Uterus (tissue), 4 donors: ENCODE results near the gene ATF1. TPM values are rescaled to one million over a fixed set of nuclear protein-coding genes. Genes with fewer than 3 reads are reported as not detected.
A peak's percentile ranks its signal among the peaks of the same experiment; 100 is the strongest.

Experiments
- DNase-seq, 2 donors: peaks; one replicate each; pipeline ENCODE4 v3.0.0-alpha.2; 2019 to 2020
- H3K27ac ChIP-seq, 2 donors: fragments of 200-600 bp; sonication (generic); 1 replicate in 1 of 2; 2 replicates in 1 of 2; pipeline ENCODE4 v1.5.1; 2016 to 2018
- H3K27me3 ChIP-seq, 2 donors: fragments of 200-600 bp; sonication (generic); one replicate each; pipeline ENCODE4 v1.5.1; 2018 to 2019; ENCODE audit warnings: control low read depth in 1 of 2
- H3K36me3 ChIP-seq, 2 donors: fragments of 200-600 bp; sonication (generic); one replicate each; pipeline ENCODE4 v1.5.1; 2019; ENCODE audit warnings: control low read depth in 1 of 2
- H3K4me1 ChIP-seq, 2 donors: fragments of 200-600 bp; sonication (generic); one replicate each; pipeline ENCODE4 v1.5.1; 2018 to 2019; ENCODE audit warnings: control low read depth in 1 of 2
- H3K4me3 ChIP-seq, 2 donors: fragments of 200-600 bp; sonication (generic); 1 replicate in 1 of 2; 2 replicates in 1 of 2; pipeline ENCODE4 v1.5.1; 2018 to 2019; ENCODE audit warnings: mild to moderate bottlenecking in 1 of 2
- H3K9me3 ChIP-seq, 2 donors: fragments of 200-600 bp; sonication (generic); one replicate each; pipeline ENCODE4 v1.5.1; 2019; ENCODE audit warnings: control low read depth in 1 of 2
- POLR2A ChIP-seq, 2 donors: fragments of 450-650 bp; IDR thresholded peaks; one replicate each; pipeline ENCODE4 v1.6.1; 2016; ENCODE audit warnings: antibody characterized with exemption in 2 of 2, mild to moderate bottlenecking in 1 of 2, moderate library complexity in 1 of 2
- intact Hi-C: fragments of 100-400 bp; cut with DNase I; formaldehyde crosslinking; loops from one replicate; pipeline ENCODE4 v1.15.1; 2023; ENCODE audit warnings: low total_unique reads
- total RNA-seq, 4 donors: library from RNA; depleted of rRNA in 3 of 4; stranded (reverse); fragments of >200 nt in 3 of 4; gene quantifications; one replicate each; pipeline versions ENCODE4 v1.1.0 to v1.2.4, GENCODE V29; 2014 to 2023
- TF ChIP-seq, protein P1 (sequence below), 4 experiments: fragments of 200-600 bp in 2 of 4; fragments of 450-650 bp in 2 of 4; sonication (generic) in 2 of 4; IDR thresholded peaks; one replicate each; pipeline ENCODE4 v1.5.1; 2016 to 2019; ENCODE audit warnings: antibody characterized with exemption in 4 of 4, mild to moderate bottlenecking in 2 of 4, moderate library complexity in 1 of 4
- donor health status: DM: yes; HTN: yes; CAD: no.

ATF1 gene
- total RNA-seq, 4 donors from 2014 or later, result 3.8 to 54.2 (median 40.0) TPM

DNA sequence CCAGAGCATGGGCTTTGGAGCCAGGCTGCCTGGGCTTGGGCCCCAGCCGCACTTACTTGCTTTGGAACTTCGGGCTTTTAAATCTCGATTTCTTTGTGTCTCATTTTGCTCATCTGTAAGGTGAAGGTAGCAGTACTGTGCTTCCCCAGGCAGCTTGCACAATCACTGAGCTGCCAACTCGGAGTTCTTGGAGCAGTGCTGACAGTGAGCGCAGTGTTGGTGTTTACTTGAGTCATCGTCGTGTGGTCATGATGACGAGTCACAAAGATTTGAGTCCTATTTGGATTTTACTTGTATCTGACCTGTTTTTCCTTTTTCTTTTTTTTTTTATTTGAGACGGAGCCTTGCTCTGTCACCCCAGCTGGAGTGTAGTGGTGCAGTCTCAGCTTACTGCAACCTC, 31.3 kb upstream of the ATF1 start:
- Histone ChIP-seq H3K27me3 (no peaks in the 10 kb centered on the region), H3K4me1 (no peaks in the 10 kb centered on the region), H3K36me3 (no peaks in the 10 kb centered on the region), H3K4me3 (no peak overlapping the region), H3K27ac (no peak overlapping the region), H3K9me3 (no peaks in the 10 kb centered on the region)
- TF ChIP-seq, protein P1, sequence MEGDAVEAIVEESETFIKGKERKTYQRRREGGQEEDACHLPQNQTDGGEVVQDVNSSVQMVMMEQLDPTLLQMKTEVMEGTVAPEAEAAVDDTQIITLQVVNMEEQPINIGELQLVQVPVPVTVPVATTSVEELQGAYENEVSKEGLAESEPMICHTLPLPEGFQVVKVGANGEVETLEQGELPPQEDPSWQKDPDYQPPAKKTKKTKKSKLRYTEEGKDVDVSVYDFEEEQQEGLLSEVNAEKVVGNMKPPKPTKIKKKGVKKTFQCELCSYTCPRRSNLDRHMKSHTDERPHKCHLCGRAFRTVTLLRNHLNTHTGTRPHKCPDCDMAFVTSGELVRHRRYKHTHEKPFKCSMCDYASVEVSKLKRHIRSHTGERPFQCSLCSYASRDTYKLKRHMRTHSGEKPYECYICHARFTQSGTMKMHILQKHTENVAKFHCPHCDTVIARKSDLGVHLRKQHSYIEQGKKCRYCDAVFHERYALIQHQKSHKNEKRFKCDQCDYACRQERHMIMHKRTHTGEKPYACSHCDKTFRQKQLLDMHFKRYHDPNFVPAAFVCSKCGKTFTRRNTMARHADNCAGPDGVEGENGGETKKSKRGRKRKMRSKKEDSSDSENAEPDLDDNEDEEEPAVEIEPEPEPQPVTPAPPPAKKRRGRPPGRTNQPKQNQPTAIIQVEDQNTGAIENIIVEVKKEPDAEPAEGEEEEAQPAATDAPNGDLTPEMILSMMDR (IDR thresholded peaks at IDR 0.05), result no peak
- TF ChIP-seq POLR2A (IDR thresholded peaks at IDR 0.05), result no peak
- DNase-seq, result no peak
- intact Hi-C loops, result no loop called here

DNA sequence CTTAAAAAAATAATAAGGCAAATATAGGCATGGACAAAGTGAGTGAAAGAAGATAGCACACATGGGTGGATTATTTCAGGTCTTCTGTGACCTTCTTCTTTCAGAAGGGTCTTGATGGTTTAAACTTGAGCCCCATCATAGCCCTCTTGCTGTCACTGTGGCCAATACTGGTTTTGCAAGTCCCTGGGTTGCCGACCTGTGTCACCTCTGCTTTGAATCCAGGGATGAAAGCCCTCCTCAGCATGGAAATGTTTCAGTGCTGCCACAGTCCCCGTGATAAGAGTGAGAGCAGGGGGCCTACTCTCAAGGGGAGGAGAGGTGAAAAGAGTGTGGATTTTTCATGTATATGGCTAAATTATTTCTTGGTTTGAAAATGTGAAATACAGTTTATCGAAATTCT, 30.2 kb upstream of the ATF1 start:
- TF ChIP-seq, protein P1 (IDR thresholded peaks at IDR 0.05), result no peak
- TF ChIP-seq POLR2A (IDR thresholded peaks at IDR 0.05), result no peak
- no peak for DNase-seq
- Histone ChIP-seq H3K27me3 (no peaks in the 10 kb centered on the region), H3K9me3 (no peaks in the 10 kb centered on the region), H3K4me1 (no peaks in the 10 kb centered on the region), H3K4me3 (no peak overlapping the region), H3K27ac (no peak overlapping the region), H3K36me3 (no peaks in the 10 kb centered on the region)
- intact Hi-C loops, result no loop called here

DNA sequence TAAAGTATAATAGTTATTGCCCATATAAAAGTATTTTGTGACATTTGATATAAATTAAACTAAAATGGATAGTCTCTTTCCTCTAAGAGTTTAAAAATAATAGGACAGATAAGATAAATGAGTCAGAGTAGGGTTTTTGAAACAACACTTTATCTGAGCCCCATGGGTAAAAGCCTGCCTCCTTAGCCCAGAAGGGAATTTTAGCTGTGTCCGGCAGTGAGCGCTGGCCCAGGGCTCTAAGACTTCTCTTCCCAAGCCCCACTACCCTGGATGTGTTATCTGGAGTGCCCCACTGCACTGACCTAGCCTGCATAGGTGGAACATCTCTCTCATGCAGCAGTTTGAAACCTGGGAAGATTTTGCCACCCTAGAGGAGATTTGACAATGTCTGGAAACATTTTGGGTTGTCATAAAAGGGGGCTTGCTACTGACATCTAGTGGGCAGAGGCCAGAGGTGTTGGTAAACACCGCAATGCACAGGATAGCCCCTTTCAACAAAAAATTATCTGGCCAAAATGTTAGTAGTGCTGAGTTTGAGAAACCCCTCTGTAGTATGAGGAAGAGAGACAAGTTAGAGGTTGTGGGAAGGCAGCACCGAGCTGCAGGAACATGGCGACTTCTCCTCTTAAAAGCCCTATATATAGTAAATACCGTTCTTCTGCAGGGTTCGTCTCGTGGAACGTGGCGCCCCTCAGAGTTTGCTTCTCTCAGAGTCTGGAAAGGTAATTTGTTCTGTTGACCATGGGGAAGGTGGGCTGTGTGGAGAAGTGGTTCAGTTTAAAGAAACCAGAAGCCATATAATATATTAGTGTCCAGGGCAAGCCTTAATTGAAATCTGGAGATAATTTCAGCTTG, 29.3 kb upstream of the ATF1 start:
- H3K27me3 ChIP-seq, result no peaks in the 10 kb centered on the region
- no peaks in the 10 kb centered on the region for H3K9me3 ChIP-seq
- intact Hi-C loops, result no loop called here
- no peak for TF ChIP-seq POLR2A (IDR thresholded peaks at IDR 0.05)
- TF ChIP-seq, protein P1 (IDR thresholded peaks at IDR 0.05), result peak in 3 of 4 experiments; percentile 25 to 32 (median 28)
- no peak overlapping the region for H3K27ac ChIP-seq
- H3K4me1 ChIP-seq, result no peaks in the 10 kb centered on the region
- DNase-seq, result no peak
- H3K4me3 ChIP-seq, result no peak overlapping the region
- no peaks in the 10 kb centered on the region for H3K36me3 ChIP-seq

DNA sequence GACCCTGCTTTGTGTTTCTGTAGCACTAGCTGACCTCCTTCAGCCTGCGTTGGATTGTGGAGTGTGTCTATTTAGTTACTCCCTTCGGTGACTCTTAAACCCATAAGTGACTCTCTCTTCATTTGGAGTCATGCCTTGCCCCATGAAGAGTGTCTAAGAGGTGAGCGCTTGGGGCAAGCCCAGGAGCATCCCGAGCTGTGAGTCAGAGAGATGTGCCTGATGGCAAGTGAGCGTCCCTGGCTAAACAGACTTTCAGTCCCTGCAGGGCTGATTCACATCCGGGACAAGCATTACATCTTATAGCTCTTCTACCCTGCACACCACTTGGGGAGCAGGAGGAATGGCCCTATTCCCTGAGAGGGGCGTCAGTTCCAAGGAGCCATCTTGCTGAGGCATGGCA, 24.3 kb upstream of the ATF1 start:
- H3K27me3 ChIP-seq, result no peaks in the 10 kb centered on the region
- H3K27ac ChIP-seq, result no peak overlapping the region
- H3K4me3 ChIP-seq, result no peak overlapping the region
- intact Hi-C loops, result no loop called here
- no peaks in the 10 kb centered on the region for H3K36me3 ChIP-seq
- no peaks in the 10 kb centered on the region for H3K9me3 ChIP-seq
- DNase-seq, result no peak
- H3K4me1 ChIP-seq, result no peaks in the 10 kb centered on the region
- no peak for TF ChIP-seq POLR2A (IDR thresholded peaks at IDR 0.05)
- TF ChIP-seq, protein P1 (IDR thresholded peaks at IDR 0.05), result no peak

DNA sequence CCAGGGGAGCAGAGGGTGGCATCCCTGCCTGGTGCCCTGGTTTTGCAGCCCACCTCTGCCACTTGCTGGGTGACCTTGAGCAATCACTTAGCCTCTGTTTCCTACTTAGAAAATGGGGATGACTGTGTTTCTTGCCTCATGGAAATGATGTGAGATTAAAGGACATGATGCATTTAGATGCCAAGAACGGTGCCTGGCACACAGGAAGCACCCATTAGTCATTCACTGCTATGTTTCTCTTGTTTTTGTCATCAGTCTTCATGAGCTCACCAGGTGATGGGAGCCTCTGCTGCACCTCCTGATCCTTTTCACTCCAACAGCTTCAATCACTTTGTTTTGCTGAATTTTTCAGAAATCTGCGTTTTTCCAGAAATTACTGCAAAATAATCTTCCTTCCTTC, 23.6 kb upstream of the ATF1 start:
- TF ChIP-seq, protein P1 (IDR thresholded peaks at IDR 0.05), result no peak
- no peak for TF ChIP-seq POLR2A (IDR thresholded peaks at IDR 0.05)
- no peaks in the 10 kb centered on the region for H3K36me3 ChIP-seq

More for the DNA sequence above, 23.6 kb upstream of the ATF1 start:
- DNase-seq, result no peak
- H3K27me3 ChIP-seq, result no peaks in the 10 kb centered on the region
- no peak overlapping the region for H3K27ac ChIP-seq
- H3K4me3 ChIP-seq, result no peak overlapping the region
- no peaks in the 10 kb centered on the region for H3K9me3 ChIP-seq
- intact Hi-C loops, result no loop called here
- no peaks in the 10 kb centered on the region for H3K4me1 ChIP-seq
